AG09309 (cell line): ENCODE measurements around the gene FFAR4.
"Not testable (repeated sequence)": the region's sequence is repeated elsewhere in the genome, so short reads cannot be mapped to it uniquely, and the experiment has no call there.

Experiments
- DNase-seq: peaks from one replicate; pipeline ENCODE4 v3.0.0-alpha.2; 2010; ENCODE audit warnings: low read depth
- H3K4me3 ChIP-seq: 2 replicates; pipeline ENCODE4 v1.5.1; 2011; ENCODE audit warnings: mild to moderate bottlenecking, low read depth, low read length, moderate library complexity; ENCODE audit not compliant: control insufficient read depth
- CTCF ChIP-seq: IDR thresholded peaks from 2 replicates; pipeline ENCODE4 v1.5.1; 2011; ENCODE audit warnings: mild to moderate bottlenecking, low read depth, low read length, inconsistent platforms; ENCODE audit not compliant: insufficient read depth, control insufficient read depth; ENCODE audit errors: missing control alignments

The FFAR4 gene

DNA sequence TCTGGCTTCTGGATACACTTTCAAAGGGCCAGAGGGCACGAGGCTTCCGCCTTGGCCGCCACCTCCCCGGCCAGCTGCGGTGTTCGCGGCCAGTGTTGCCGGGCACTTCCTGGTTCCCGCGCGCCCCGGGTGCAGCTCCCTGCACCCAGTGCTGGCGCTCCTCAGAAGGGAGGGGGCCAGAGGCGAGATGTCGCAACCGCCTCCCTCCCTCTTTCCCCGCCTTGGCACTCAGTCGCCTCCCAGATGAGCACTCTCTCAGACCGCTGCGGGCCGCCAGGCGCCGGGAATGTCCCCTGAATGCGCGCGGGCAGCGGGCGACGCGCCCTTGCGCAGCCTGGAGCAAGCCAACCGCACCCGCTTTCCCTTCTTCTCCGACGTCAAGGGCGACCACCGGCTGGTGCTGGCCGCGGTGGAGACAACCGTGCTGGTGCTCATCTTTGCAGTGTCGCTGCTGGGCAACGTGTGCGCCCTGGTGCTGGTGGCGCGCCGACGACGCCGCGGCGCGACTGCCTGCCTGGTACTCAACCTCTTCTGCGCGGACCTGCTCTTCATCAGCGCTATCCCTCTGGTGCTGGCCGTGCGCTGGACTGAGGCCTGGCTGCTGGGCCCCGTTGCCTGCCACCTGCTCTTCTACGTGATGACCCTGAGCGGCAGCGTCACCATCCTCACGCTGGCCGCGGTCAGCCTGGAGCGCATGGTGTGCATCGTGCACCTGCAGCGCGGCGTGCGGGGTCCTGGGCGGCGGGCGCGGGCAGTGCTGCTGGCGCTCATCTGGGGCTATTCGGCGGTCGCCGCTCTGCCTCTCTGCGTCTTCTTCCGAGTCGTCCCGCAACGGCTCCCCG, at the start of gene FFAR4:
Gene FFAR4, plus strand, starts transcription at position 231 of the 842 bp plus-strand sequence. Its CDS starts 56 bp downstream, at position 287.
- no peak for DNase-seq
- H3K4me3 ChIP-seq = no peak within 1 kb of the TSS
- no peak for TF ChIP-seq CTCF

DNA sequence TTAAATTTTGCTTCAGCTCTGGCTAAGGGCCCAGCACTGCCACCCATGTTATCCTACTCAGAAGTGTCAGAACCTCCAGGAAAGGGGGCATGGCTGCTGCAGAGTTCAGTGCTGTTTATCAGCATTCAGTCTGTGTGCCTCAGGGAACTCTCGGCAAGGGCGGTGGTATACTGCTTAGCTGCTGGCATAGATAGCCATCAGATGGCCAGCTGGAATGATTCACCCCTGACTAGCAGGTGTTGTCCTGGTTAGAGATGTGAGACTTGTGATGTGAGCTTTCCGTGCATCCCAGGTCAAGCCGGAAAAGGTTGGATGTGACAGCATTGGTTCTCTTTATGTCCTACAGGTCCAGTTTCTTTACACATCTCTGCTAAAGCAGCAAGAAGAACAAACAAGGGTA, 47.9 kb upstream of the FFAR4 start:
- H3K4me3 ChIP-seq = no peak overlapping the region
- no peak for TF ChIP-seq CTCF
- DNase-seq = no peak

- DNase-seq = no peak
- TF ChIP-seq CTCF = no peak
These were observed 31.2 kb upstream of the FFAR4 start for GRCh38 chr10:93535293-93535692.

DNA sequence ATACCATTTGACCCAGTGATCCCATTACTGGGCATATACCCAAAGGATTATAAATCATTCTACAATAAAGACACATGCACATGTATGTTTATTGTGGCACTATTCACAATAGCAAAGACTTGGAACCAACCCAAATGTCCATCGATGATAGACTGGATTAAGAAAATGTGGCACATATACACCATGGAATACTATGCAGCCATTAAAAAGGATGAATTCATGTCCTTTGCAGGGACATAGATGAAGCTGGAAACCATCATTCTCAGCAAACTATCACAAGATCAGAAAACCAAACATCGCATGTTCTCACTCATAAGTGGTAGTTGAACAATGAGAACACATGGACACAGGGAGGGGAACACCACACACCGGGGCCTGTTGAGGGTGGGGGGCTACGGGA, 25.6 kb upstream of the FFAR4 start:
- DNase-seq, H3K4me3 ChIP-seq: not testable (repeated sequence)

More at GRCh38 chr10:93535293-93535692, 31.2 kb upstream of the FFAR4 start:
- H3K4me3 ChIP-seq = no peak overlapping the region

GRCh38 chr10:93541402-93542357, 24.8 kb upstream of the FFAR4 start:
- peak; percentile 89 for TF ChIP-seq CTCF
- no peak for DNase-seq
- H3K4me3 ChIP-seq = 0 out of 2 replicates have a peak overlapping the region, but pooled peaks have one; percentile 6

- DNase-seq = no peak
- H3K4me3 ChIP-seq = 0 out of 2 replicates have a peak overlapping the region, but pooled peaks have one; percentile 6
- no peak for TF ChIP-seq CTCF
These were observed 24.1 kb upstream of the FFAR4 start for GRCh38 chr10:93542358-93542791.

DNA sequence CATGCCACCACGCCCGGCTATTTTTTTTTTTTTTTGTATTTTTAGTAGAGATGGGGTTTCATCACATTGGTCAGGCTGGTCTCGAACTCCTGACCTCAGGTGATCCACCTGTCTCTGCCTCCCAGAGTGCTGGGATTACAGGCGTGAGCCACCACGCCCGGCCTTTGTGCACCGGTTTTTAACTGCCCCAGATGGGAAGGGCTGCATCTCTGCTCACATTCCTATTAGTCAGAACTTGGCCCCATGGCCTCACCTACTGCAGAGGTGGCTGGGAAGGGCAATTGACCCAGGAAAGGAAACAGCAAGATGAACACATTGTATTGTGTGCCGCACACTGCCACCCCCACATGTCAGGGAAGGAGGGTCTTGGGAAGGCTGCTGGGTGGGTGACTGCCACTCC, 19.5 kb upstream of the FFAR4 start:
- not testable (repeated sequence) for DNase-seq, H3K4me3 ChIP-seq
